ENCODE measurements around the gene IGSF21. TPM values are rescaled to one million over a fixed set of nuclear protein-coding genes. Genes with fewer than 3 reads are reported as not detected.

IGSF21 gene
- total RNA-seq, 1 donor from 2014 or later = 1.8 TPM

DNA sequence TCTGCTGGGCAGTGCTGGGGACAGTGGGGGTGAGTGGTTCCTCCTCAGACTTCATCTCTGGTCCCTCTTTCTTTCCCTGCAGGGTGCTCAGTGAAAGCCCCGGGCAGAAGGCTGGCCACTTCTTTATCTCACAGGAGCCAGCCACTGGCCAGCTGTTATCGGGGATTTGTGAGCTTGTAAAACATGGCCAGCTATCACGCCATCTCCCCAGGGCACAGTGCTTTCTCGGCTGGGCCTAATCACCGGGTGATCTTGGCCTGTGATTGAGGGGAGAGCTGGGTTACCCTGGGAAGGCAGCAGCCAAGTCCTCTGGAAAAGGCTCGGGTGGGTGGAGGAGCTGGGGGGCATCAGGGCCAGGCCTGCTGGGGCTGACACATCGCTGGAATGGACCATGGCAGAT, 83.0 kb downstream of the IGSF21 start:
- no peaks in the 10 kb centered on the region for H3K4me1 ChIP-seq
- H3K27ac ChIP-seq = no peak overlapping the region
- DNase-seq (no peak), ATAC-seq (no peak)
- no peaks in the 10 kb centered on the region for H3K9me3 ChIP-seq
- intact Hi-C loops (cut with DNase I) = no loop called here
- TF ChIP-seq CTCF (IDR thresholded peaks at IDR 0.05) = no peak
- no peaks in the 10 kb centered on the region for H3K36me3 ChIP-seq
- no peak overlapping the region for H3K4me3 ChIP-seq
- H3K27me3 ChIP-seq (ENCODE audit: low read depth) = peaks cover 8% of the 10 kb centered on the region

DNA sequence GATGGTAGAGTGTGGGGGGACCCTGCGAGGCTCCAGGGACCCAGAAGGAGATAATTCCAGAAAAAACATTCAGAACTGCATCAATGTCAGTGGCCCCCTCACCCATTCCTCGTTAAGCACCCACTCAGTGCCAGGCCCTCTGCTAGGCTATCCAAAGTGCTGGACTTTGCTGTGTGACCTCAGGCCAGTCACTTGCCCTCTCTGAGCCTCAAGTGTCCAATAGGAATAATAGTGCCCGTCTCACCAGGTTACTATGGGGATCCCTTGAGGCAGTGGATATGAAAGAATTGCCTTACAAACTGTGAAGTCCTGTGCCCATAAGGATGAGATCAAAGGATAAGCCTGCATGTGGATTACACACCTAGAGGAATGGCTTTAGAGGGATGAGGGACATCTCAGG, 83.4 kb downstream of the IGSF21 start:
- Histone ChIP-seq H3K9me3 (no peaks in the 10 kb centered on the region), H3K4me3 (no peak overlapping the region), H3K27me3 (ENCODE audit: low read depth) (peaks cover 7% of the 10 kb centered on the region), H3K36me3 (no peaks in the 10 kb centered on the region), H3K27ac (no peak overlapping the region), H3K4me1 (no peaks in the 10 kb centered on the region)
- intact Hi-C loops (cut with DNase I) = no loop called here
- ATAC-seq = no peak
- no peak for DNase-seq
- TF ChIP-seq CTCF (IDR thresholded peaks at IDR 0.05) = no peak

GRCh38 chr1:18191481-18192155, 84.0 kb downstream of the IGSF21 start:
- H3K36me3 ChIP-seq = no peaks in the 10 kb centered on the region
- DNase-seq (no peak), ATAC-seq (no peak)
- no peak overlapping the region for H3K4me3 ChIP-seq
- intact Hi-C loops (cut with DNase I) = no loop called here
- peaks cover 13% of the 10 kb centered on the region for H3K27me3 ChIP-seq (ENCODE audit: low read depth)
- no peak for TF ChIP-seq CTCF (IDR thresholded peaks at IDR 0.05)
- no peaks in the 10 kb centered on the region for H3K9me3 ChIP-seq
- H3K4me1 ChIP-seq = no peaks in the 10 kb centered on the region
- no peak overlapping the region for H3K27ac ChIP-seq

GRCh38 chr1:18192182-18192581, 84.6 kb downstream of the IGSF21 start:
- ATAC-seq = no peak
- Histone ChIP-seq H3K9me3 (no peaks in the 10 kb centered on the region), H3K27ac (no peak overlapping the region), H3K36me3 (no peaks in the 10 kb centered on the region), H3K4me3 (no peak overlapping the region), H3K27me3 (ENCODE audit: low read depth) (peaks cover 18% of the 10 kb centered on the region), H3K4me1 (no peaks in the 10 kb centered on the region)
- no peak for DNase-seq
- intact Hi-C loops (cut with DNase I) = no loop called here
- TF ChIP-seq CTCF (IDR thresholded peaks at IDR 0.05) = no peak

GRCh38 chr1:18192974-18193373, 85.4 kb downstream of the IGSF21 start:
- DNase-seq (no peak), ATAC-seq (no peak)
- intact Hi-C loops (cut with DNase I) = no loop called here
- Histone ChIP-seq H3K4me1 (no peaks in the 10 kb centered on the region), H3K27me3 (ENCODE audit: low read depth) (peaks cover 25% of the 10 kb centered on the region), H3K27ac (no peak overlapping the region), H3K4me3 (no peak overlapping the region), H3K36me3 (no peaks in the 10 kb centered on the region), H3K9me3 (no peaks in the 10 kb centered on the region)
- no peak for TF ChIP-seq CTCF (IDR thresholded peaks at IDR 0.05)
